ENCODE data around the gene RAB11FIP4.

DNA sequence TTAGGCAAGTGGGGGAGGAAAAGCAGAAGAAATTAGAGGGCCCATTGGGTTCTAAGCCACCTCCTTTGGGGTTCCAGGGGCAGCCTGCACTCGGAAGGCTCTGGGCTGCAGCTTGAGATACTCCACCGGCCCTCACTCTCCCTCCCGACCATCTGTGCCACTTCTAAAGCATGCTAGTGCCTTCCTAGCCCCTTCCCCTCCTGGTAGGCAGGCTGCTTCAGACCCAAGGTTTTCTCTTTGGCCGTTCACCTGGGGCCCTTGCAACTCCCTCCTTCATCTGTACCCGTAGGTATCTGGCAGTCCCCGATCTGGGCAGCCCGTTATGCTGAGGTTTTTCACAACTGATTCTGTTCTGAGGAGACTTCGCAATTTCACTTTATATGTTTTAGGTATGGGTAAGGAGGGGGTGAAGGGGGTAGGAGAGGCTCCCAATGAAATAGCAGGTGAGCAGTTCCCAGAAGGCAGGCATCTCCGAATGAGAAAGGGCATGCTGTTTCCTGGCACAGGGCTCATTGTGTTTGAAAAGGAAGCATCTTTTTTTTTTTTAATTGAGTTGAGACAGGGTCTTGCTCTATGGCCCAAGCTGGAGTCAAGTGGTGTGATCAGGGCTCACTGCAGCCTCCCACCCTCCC lies 98.7 kb downstream of the RAB11FIP4 start:
- TF ChIP-seq CTCF (IDR thresholded peaks at IDR 0.05), result no peak
- TF ChIP-seq EZH2 (IDR thresholded peaks at IDR 0.05), result no peak
- no peak for TF ChIP-seq EZH2phosphoT487 (IDR thresholded peaks at IDR 0.05)

Data from neural progenitor cell (in vitro differentiated cells).